Thoracic aorta (tissue), 2 donors: ENCODE results near the gene TSEN34. TPM values are rescaled to one million over a fixed set of nuclear protein-coding genes. Genes with fewer than 3 reads are reported as not detected.

Experiments
- ATAC-seq: fragments of 150-250 bp; one replicate; pipeline ENCODE4 v1.8.0; 2017; ENCODE audit warnings: low read depth; ENCODE audit not compliant: insufficient number of reproducible peaks, low FRiP score
- DNase-seq: peaks from one replicate; pipeline ENCODE4 v3.0.0-alpha.2; 2020; ENCODE audit warnings: low spot score
- H3K27ac ChIP-seq, 2 donors: fragments of 200-600 bp; sonication (generic); 1 replicate in 1 of 2; 2 replicates in 1 of 2; pipeline ENCODE4 v1.5.1; 2016; ENCODE audit warnings: mild to moderate bottlenecking in 2 of 2, moderate library complexity in 2 of 2
- H3K27me3 ChIP-seq: fragments of 200-600 bp; sonication (generic); replicated peaks from 2 replicates; pipeline ENCODE4 v1.6.0; 2016; ENCODE audit warnings: mild to moderate bottlenecking; ENCODE audit not compliant: insufficient read depth
- H3K36me3 ChIP-seq: fragments of 200-600 bp; sonication (generic); one replicate; pipeline ENCODE4 v1.5.1; 2016
- H3K4me1 ChIP-seq, 2 donors: fragments of 200-600 bp; sonication (generic); 1 replicate in 1 of 2; 2 replicates in 1 of 2; pipeline versions ENCODE4 v1.5.1 to v1.6.0; 2016; ENCODE audit warnings: low read depth in 2 of 2, mild to moderate bottlenecking in 1 of 2; ENCODE audit not compliant: control insufficient read depth in 1 of 2
- H3K4me3 ChIP-seq: fragments of 200-600 bp; sonication (generic); 2 replicates; pipeline ENCODE4 v1.5.1; 2016; ENCODE audit warnings: mild to moderate bottlenecking
- H3K9me3 ChIP-seq: fragments of 200-600 bp; sonication (generic); 2 replicates; pipeline ENCODE4 v1.5.1; 2016
- CTCF ChIP-seq: fragments of 200-600 bp; sonication (generic); IDR thresholded peaks from one replicate; pipeline ENCODE4 v1.5.1; 2019; ENCODE audit warnings: antibody characterized with exemption
- total RNA-seq, 2 donors: library from RNA; depleted of rRNA; stranded (reverse); fragments of >200 nt; gene quantifications; one replicate each; pipeline versions ENCODE4 v1.1.0 to v1.2.3, GENCODE V29; 2016

TSEN34 gene
- total RNA-seq, 2 donors from 2014 or later: 38.5 to 60.7 TPM

- no peaks in the 10 kb centered on the region for H3K9me3 ChIP-seq
- no peak overlapping the region for H3K27ac ChIP-seq
- H3K4me1 ChIP-seq: peaks cover 9 to 20% of the 10 kb centered on the region in 2 donors
- no peak for TF ChIP-seq CTCF
- no peaks in the 10 kb centered on the region for H3K27me3 ChIP-seq
- DNase-seq: no peak
- H3K4me3 ChIP-seq: no peak overlapping the region
- no peak for ATAC-seq
- H3K36me3 ChIP-seq: no peaks in the 10 kb centered on the region
Measured at GRCh38 chr19:54186934-54187381, 4.2 kb upstream of the TSEN34 start.

- Histone ChIP-seq H3K36me3 (peaks cover 5% of the 10 kb centered on the region), H3K4me3 (peak overlapping the region; percentile 85), H3K27me3 (no peaks in the 10 kb centered on the region), H3K9me3 (no peaks in the 10 kb centered on the region), H3K27ac (peak overlapping the region in 1 of 2 donors; percentile 99), H3K4me1 (peaks cover 14 to 28% of the 10 kb centered on the region in 2 donors)
- no peak for ATAC-seq
- no peak for TF ChIP-seq CTCF
- DNase-seq: no peak
Measured at GRCh38 chr19:54188215-54188871, 2.8 kb upstream of the TSEN34 start.

DNA sequence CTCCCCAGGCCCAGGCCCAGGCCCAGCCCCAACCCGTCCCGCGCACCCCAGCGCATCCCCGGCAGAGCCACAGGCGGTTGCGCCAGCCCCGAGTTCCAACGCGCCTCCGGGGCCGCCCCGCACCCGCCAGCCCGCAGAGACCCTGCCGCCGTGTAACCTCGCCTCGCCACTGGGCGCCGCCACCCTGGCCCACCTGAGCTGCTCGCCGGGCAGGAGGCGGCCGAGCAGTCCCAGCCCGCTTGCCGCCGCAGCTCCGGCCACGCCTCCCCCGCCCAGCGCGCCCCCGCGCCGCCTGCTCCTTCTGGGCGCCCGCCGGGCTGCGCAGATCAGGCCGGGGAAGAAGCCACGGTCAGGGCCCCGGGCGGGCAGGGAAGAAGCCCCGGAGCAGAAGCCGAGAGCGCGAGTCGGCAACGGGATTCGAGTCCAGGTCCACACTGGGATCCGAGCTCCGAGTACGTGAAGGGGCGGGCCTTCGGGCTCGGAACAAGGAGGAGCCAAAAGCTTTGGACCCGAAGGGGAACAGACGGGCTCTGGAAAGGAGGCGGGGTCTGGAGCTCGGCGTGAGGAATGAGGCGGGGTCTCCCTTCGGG lies 1.9 kb upstream of the TSEN34 start, which contains the start of gene MBOAT7:
Gene MBOAT7, minus strand, starts transcription at position 436 of the 590 bp plus-strand sequence. CDS start 1,072 bp downstream, outside the sequence.
- H3K27me3 ChIP-seq: no peaks in the 10 kb centered on the region
- peak within 1 kb of the TSS; percentile 99 for H3K27ac ChIP-seq
- ATAC-seq: peak; percentile 2
- H3K9me3 ChIP-seq: no peaks in the 10 kb centered on the region
- peak; percentile 36 for TF ChIP-seq CTCF
- H3K4me3 ChIP-seq: peak within 1 kb of the TSS; percentile 85
- H3K36me3 ChIP-seq: peaks cover 9% of the 10 kb centered on the region
- no peak for DNase-seq
- peaks cover 14 to 28% of the 10 kb centered on the region in 2 donors for H3K4me1 ChIP-seq

DNA sequence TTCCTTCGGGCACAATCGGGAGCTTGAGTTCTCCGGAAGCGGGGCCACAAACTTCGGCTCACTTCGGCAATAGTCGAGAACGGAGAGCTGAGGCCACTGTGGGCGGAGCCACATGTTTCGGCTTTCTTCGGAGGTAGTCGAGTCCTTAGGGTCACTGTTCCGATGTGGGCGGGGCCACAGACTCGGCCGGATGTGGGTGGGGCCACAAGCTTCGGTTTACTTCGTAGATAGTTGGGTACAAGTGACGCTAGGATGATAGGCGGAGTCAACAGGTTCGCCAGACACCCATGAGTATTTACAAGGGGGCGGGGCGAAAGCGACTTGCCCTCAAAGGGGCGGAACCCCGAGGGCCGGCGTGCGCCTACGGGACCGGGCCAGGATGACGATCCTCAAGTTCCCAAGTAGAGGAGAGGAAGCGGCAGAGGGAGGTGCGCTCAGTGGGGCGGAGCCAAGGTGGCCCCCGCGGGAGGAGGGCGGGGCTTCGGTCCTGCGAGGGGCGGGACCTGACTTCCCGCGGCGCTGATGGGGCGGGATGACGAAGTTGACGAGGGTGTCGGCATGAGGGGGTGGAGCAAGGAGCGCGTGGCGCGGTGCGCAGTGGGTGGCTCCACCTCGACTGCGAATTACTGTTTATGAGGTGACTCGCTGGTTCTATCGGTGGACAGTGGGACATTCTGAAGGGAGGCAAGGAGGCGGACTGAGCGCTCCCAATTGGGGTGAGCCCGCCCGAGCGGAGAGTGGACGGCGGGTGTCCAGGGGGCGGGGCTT lies 1.2 kb upstream of the TSEN34 start:
- Histone ChIP-seq H3K27ac (peak overlapping the region; percentile 99), H3K4me3 (peak overlapping the region; percentile 85)

More for the DNA sequence above, 1.2 kb upstream of the TSEN34 start:
- ATAC-seq: peak; percentile 82
- no peak for TF ChIP-seq CTCF
- Histone ChIP-seq H3K4me1 (peaks cover 14 to 28% of the 10 kb centered on the region in 2 donors), H3K36me3 (peaks cover 9% of the 10 kb centered on the region), H3K9me3 (no peaks in the 10 kb centered on the region), H3K27me3 (no peaks in the 10 kb centered on the region)
- DNase-seq: peak; percentile 100
